Glutamatergic neuron (in vitro differentiated cells): ENCODE measurements around the gene TMEM120B. TPM values are rescaled to one million over a fixed set of nuclear protein-coding genes. Genes with fewer than 3 reads are reported as not detected.

Source experiments
- DNase-seq: peaks from one replicate; pipeline ENCODE4 v3.0.0; 2022
- H3K27ac Mint-ChIP-seq: one replicate; pipeline ENCODE4 v1.8.0; 2020; ENCODE audit warnings: mild to moderate bottlenecking, mixed read lengths, inconsistent platforms; ENCODE audit not compliant: unreplicated experiment
- H3K27me3 Mint-ChIP-seq: one replicate; pipeline ENCODE4 v1.8.0; 2020; ENCODE audit warnings: mild to moderate bottlenecking, moderate library complexity, mixed read lengths, inconsistent platforms; ENCODE audit not compliant: unreplicated experiment
- H3K36me3 Mint-ChIP-seq: one replicate; pipeline ENCODE4 v1.8.0; 2020; ENCODE audit warnings: mild to moderate bottlenecking, mixed read lengths, inconsistent platforms; ENCODE audit not compliant: unreplicated experiment
- H3K4me1 Mint-ChIP-seq: one replicate; pipeline ENCODE4 v1.8.0; 2020; ENCODE audit warnings: mild to moderate bottlenecking, low read depth, mixed read lengths, inconsistent platforms; ENCODE audit not compliant: unreplicated experiment
- H3K4me3 Mint-ChIP-seq: one replicate; pipeline ENCODE4 v1.8.0; 2020; ENCODE audit warnings: mild to moderate bottlenecking, mixed read lengths, inconsistent platforms; ENCODE audit not compliant: unreplicated experiment
- H3K9me3 Mint-ChIP-seq: one replicate; pipeline ENCODE4 v1.8.0; 2020; ENCODE audit warnings: mild to moderate bottlenecking, moderate library complexity, mixed read lengths, inconsistent platforms; ENCODE audit not compliant: unreplicated experiment
- total RNA-seq: library from RNA; stranded (reverse); fragmentation: NEBNext Ultra II Directional; extraction: Animal tissue kit (Norgen Biotek cat#: 25700); gene quantifications from one replicate; pipeline ENCODE4 v1.2.1, GENCODE V29; 2021; ENCODE audit not compliant: unreplicated experiment
- TF ChIP-seq, protein P1 (sequence below): fragments of 200-600 bp; sonication (generic); IDR thresholded peaks from one replicate; pipeline ENCODE4 v1.5.0; 2021; ENCODE audit not compliant: partially characterized antibody, unreplicated experiment

Gene TMEM120B
- total RNA-seq, 1 donor from 2014 or later = 205 TPM

DNA sequence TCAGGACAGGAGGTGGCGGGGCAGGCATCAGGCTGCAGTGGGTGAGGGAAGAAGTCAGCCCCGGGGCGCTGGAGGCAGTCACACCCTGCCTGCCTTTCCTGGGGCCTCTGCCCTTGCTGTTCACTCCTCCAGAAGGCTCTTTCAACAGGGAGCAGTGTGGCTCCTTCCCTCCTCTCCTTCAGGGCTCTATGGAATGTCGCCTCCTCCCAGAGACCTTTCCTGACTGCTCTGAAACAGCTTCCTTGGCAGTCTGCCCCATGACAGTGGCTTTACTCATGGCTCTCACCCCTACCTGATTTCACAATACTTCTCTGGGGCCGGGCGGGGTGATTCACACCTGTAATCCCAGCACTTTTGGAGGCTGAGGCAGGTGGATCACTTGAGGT lies 73.9 kb downstream of the TMEM120B start:
- peaks cover 29% of the 10 kb centered on the region for H3K27me3 Mint-ChIP-seq
- H3K4me3 Mint-ChIP-seq = no peak overlapping the region
- TF ChIP-seq, protein P1, sequence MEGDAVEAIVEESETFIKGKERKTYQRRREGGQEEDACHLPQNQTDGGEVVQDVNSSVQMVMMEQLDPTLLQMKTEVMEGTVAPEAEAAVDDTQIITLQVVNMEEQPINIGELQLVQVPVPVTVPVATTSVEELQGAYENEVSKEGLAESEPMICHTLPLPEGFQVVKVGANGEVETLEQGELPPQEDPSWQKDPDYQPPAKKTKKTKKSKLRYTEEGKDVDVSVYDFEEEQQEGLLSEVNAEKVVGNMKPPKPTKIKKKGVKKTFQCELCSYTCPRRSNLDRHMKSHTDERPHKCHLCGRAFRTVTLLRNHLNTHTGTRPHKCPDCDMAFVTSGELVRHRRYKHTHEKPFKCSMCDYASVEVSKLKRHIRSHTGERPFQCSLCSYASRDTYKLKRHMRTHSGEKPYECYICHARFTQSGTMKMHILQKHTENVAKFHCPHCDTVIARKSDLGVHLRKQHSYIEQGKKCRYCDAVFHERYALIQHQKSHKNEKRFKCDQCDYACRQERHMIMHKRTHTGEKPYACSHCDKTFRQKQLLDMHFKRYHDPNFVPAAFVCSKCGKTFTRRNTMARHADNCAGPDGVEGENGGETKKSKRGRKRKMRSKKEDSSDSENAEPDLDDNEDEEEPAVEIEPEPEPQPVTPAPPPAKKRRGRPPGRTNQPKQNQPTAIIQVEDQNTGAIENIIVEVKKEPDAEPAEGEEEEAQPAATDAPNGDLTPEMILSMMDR = no peak
- no peaks in the 10 kb centered on the region for H3K36me3 Mint-ChIP-seq
- H3K4me1 Mint-ChIP-seq = peaks cover 17% of the 10 kb centered on the region
- no peak for DNase-seq
- peak overlapping the region; percentile 48 for H3K27ac Mint-ChIP-seq
- peaks cover 29% of the 10 kb centered on the region for H3K9me3 Mint-ChIP-seq

DNA sequence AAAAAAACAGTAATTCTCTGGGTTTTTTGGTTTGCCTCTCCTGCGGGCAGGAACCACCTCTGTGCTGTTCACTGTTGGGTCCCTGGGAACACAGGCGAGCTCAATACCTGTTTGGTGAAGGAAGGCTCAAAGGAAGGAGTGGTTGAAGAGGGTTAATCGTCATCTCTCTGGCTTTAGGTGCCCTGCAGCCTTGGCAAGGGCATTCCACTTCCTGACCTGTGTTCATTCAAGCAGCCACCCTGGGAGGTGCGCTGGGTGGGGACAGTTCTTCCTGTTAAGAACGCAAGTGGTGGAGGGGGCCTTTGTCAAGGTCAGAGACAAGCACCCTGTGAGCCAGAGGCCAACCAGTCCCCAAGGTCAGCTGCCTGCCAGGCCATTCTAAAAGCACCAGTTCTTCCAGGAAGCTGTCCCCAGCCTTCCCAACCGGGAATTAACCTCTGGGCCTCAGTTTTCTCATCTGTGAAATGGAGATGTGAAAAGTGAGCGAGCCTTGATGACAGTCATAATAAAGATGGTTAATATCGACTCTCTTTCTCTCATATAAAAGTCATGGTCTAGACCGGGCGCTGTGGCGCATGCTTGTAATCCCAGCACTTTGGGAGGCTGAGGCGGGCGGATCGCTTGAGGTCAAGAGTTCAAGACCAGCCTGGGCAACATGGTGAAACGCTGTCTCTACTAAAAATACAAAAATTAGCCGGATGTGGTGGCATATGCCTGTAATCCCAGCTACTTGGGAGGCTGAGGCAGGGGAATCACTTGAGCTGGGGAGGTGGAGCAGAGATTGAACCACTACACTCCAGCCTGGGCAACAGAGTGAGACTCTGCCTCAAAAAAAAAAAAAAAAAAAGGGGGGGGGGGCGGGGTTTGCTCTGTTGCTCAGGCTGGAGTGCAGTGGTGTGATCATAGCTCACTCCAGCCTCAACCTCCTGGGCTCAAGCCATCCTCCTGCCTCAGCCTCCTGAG lies 74.8 kb downstream of the TMEM120B start:
- H3K9me3 Mint-ChIP-seq = peaks cover 20% of the 10 kb centered on the region
- TF ChIP-seq, protein P1 = no peak
- H3K36me3 Mint-ChIP-seq = no peaks in the 10 kb centered on the region
- peaks cover 21% of the 10 kb centered on the region for H3K27me3 Mint-ChIP-seq
- no peak overlapping the region for H3K4me3 Mint-ChIP-seq
- no peak for DNase-seq
- peaks cover 8% of the 10 kb centered on the region for H3K4me1 Mint-ChIP-seq
- H3K27ac Mint-ChIP-seq = peak overlapping the region; percentile 48

DNA sequence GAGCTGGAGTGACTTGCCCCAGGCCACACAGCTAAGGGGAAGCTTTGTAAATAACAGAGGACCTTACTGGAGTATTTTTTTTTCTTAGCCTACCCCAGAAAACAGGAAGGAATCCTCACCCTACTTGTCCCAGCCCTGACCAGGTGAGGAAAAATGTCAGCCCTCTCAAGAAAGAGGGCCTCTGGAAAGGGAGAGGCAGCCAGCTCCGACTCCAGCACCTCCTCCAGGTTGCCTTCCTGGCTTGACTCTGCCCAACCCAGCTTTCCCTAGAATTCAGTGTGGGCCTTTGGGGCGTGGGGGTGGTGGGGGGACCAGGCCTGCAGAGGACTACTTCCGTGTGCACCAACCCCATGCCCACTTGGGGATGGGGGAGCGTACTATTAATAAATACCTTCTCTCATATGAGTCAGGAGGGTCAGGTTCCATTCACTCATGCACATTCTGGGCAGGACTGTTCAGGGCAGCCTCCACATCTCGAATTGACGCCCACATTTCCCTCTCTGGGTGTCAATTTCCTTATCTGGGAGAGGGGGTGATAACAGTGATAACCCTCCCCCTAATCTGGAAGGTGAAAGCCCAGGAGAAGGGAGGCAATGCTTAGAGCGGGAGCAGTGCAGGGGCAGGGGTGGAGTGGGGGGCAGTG lies 75.7 kb downstream of the TMEM120B start:
- peaks cover 8% of the 10 kb centered on the region for H3K4me1 Mint-ChIP-seq
- TF ChIP-seq, protein P1 = no peak
- no peaks in the 10 kb centered on the region for H3K36me3 Mint-ChIP-seq
- peaks cover 17% of the 10 kb centered on the region for H3K9me3 Mint-ChIP-seq
- H3K27ac Mint-ChIP-seq = no peak overlapping the region
- peaks cover 17% of the 10 kb centered on the region for H3K27me3 Mint-ChIP-seq
- no peak overlapping the region for H3K4me3 Mint-ChIP-seq
- DNase-seq = no peak

DNA sequence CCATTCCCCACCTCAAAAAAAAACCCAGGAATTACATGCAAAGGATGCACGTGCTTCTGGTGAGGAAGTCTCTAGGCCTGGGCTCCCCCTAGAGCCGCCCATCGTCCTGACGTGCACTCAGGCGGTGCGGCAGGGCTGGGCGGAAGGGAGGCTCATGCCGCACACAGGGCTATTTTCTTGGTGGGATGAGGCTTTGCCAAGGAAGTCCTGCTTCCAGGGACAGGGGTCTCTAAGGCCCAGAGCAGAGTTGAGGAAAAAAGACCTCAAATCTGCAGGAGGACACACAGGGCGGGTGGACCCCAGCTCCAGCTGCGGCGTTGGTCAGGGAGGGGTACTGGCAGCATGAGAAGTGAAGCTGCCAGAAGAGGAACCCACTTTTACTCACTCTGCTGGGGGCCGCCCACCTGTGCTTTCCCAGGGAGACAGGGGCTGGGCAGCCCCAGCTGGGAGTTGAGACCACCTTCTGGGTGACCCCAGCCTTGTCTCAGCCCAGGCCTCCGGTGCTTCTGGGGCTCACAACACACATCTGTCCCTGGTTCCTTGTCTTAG lies 76.8 kb downstream of the TMEM120B start:
- peaks cover 6% of the 10 kb centered on the region for H3K4me1 Mint-ChIP-seq
- H3K4me3 Mint-ChIP-seq = no peak overlapping the region
- peaks cover 16% of the 10 kb centered on the region for H3K9me3 Mint-ChIP-seq
- TF ChIP-seq, protein P1 = no peak
- H3K27me3 Mint-ChIP-seq = peaks cover 14% of the 10 kb centered on the region
- no peak for DNase-seq
- no peaks in the 10 kb centered on the region for H3K36me3 Mint-ChIP-seq
- peak overlapping the region; percentile 28 for H3K27ac Mint-ChIP-seq
